ENCODE results near the gene AP1G1. TPM values are rescaled to one million over a fixed set of nuclear protein-coding genes. Genes with fewer than 3 reads are reported as not detected.

Gene AP1G1
- total RNA-seq, 1 experiment from 2014 or later = 139 TPM

GRCh38 chr16:71754108-71754507 lies 54.5 kb downstream of the AP1G1 start:
- H3K27me3 ChIP-seq (replicated peaks; ENCODE audit: control insufficient read depth, insufficient read depth, low read length) = no peaks in the 10 kb centered on the region
- no peaks in the 10 kb centered on the region for H3K27me3 Mint-ChIP-seq (ENCODE audit: insufficient read depth, unreplicated experiment)
- peaks cover 8% of the 10 kb centered on the region for H3K4me1 Mint-ChIP-seq (ENCODE audit: low read depth, unreplicated experiment)
- ChIA-PET CTCF (no interaction called here), POLR2A (no interaction called here)
- peaks cover 7% of the 10 kb centered on the region for H3K4me1 ChIP-seq
- no peaks in the 10 kb centered on the region for H3K9me3 ChIP-seq
- no peak for DNase-seq
- intact Hi-C loops (cut with micrococcal nuclease; ENCODE audit: unreplicated experiment) = no loop called here
- H3K4me3 Mint-ChIP-seq (ENCODE audit: unreplicated experiment) = no peak overlapping the region
- H3K4me3 ChIP-seq (ENCODE audit: low read depth, low read length) = no peak overlapping the region
- H3K36me3 Mint-ChIP-seq (ENCODE audit: insufficient read depth, unreplicated experiment) = peaks cover 80% of the 10 kb centered on the region
- TF ChIP-seq CTCF (IDR thresholded peaks at IDR 0.05; ENCODE audit: insufficient read depth in 1 of 2, low read depth in 1 of 2, low read length in 1 of 2, severe bottlenecking in 1 of 2, unreplicated experiment in 1 of 2) = no peak
- H3K27ac Mint-ChIP-seq (ENCODE audit: unreplicated experiment) = no peak overlapping the region
- peaks cover 2% of the 10 kb centered on the region; the same call in 1 of the 2 replicates for H3K36me3 ChIP-seq (ENCODE audit: control insufficient read depth, insufficient read depth, low read length)
- BruUV-seq (replicated peaks) = no TSS peak
- H3K9me3 Mint-ChIP-seq (ENCODE audit: unreplicated experiment) = no peaks in the 10 kb centered on the region

GRCh38 chr16:71748226-71748625 lies 60.4 kb downstream of the AP1G1 start:
- peaks cover 78% of the 10 kb centered on the region for H3K36me3 Mint-ChIP-seq (ENCODE audit: insufficient read depth, unreplicated experiment)
- H3K9me3 ChIP-seq = no peaks in the 10 kb centered on the region
- no peak overlapping the region for H3K4me3 ChIP-seq (ENCODE audit: low read depth, low read length)
- no peaks in the 10 kb centered on the region for H3K4me1 ChIP-seq
- H3K4me1 Mint-ChIP-seq (ENCODE audit: low read depth, unreplicated experiment) = no peaks in the 10 kb centered on the region
- ChIA-PET POLR2A (no interaction called here), CTCF (interaction anchor here (0.9 kb wide), 1 partner anchor 183 kb away, joined by 5 read pairs; no protein-coding TSS in a partner anchor)
- no peaks in the 10 kb centered on the region for H3K27me3 ChIP-seq (replicated peaks; ENCODE audit: control insufficient read depth, insufficient read depth, low read length)
- intact Hi-C loops (cut with micrococcal nuclease; ENCODE audit: unreplicated experiment) = loop anchor here (5.0 kb wide), 2 partner anchors 101 to 214 kb away; no protein-coding TSS in a partner anchor
- H3K9me3 Mint-ChIP-seq (ENCODE audit: unreplicated experiment) = no peaks in the 10 kb centered on the region
- TF ChIP-seq CTCF (IDR thresholded peaks at IDR 0.05; ENCODE audit: insufficient read depth in 1 of 2, low read depth in 1 of 2, low read length in 1 of 2, severe bottlenecking in 1 of 2, unreplicated experiment in 1 of 2) = no peak
- DNase-seq = no peak
- H3K4me3 Mint-ChIP-seq (ENCODE audit: unreplicated experiment) = no peak overlapping the region
- peak overlapping the region; percentile 27 for H3K27ac Mint-ChIP-seq (ENCODE audit: unreplicated experiment)
- H3K36me3 ChIP-seq (ENCODE audit: control insufficient read depth, insufficient read depth, low read length) = no peaks in the 10 kb centered on the region; the same call in none of the 2 replicates
- BruUV-seq (replicated peaks) = no TSS peak
- no peaks in the 10 kb centered on the region for H3K27me3 Mint-ChIP-seq (ENCODE audit: insufficient read depth, unreplicated experiment)

GRCh38 chr16:71746442-71747046 lies 62.1 kb downstream of the AP1G1 start:
- POLR2A ChIA-PET = no interaction called here
- H3K9me3 Mint-ChIP-seq (ENCODE audit: unreplicated experiment) = no peaks in the 10 kb centered on the region
- H3K4me1 ChIP-seq = no peaks in the 10 kb centered on the region
- no peaks in the 10 kb centered on the region for H3K27me3 Mint-ChIP-seq (ENCODE audit: insufficient read depth, unreplicated experiment)
- CTCF ChIA-PET = no interaction called here
- intact Hi-C loops (cut with micrococcal nuclease; ENCODE audit: unreplicated experiment) = loop anchor here (1.0 to 5.0 kb wide), 4 partner anchors 76 to 216 kb away; no protein-coding TSS in a partner anchor
- peak in 1 of 2 experiments; percentile 54 for DNase-seq
- H3K4me3 ChIP-seq (ENCODE audit: low read depth, low read length) = no peak overlapping the region
- H3K27ac Mint-ChIP-seq (ENCODE audit: unreplicated experiment) = no peak overlapping the region
- H3K36me3 ChIP-seq (ENCODE audit: control insufficient read depth, insufficient read depth, low read length) = no peaks in the 10 kb centered on the region; the same call in none of the 2 replicates
- H3K9me3 ChIP-seq = no peaks in the 10 kb centered on the region
- H3K27me3 ChIP-seq (replicated peaks; ENCODE audit: control insufficient read depth, insufficient read depth, low read length) = no peaks in the 10 kb centered on the region
- peak; percentile 78 to 88 for TF ChIP-seq CTCF (IDR thresholded peaks at IDR 0.05; ENCODE audit: insufficient read depth in 1 of 2, low read depth in 1 of 2, low read length in 1 of 2, severe bottlenecking in 1 of 2, unreplicated experiment in 1 of 2)
- BruUV-seq (replicated peaks) = no TSS peak
- peaks cover 84% of the 10 kb centered on the region for H3K36me3 Mint-ChIP-seq (ENCODE audit: insufficient read depth, unreplicated experiment)
- no peak overlapping the region for H3K4me3 Mint-ChIP-seq (ENCODE audit: unreplicated experiment)
- no peaks in the 10 kb centered on the region for H3K4me1 Mint-ChIP-seq (ENCODE audit: low read depth, unreplicated experiment)

All from Caco-2 (cell line).